KOPT-K1 (cell line): ENCODE measurements around the gene MRPS30.

ENCODE experiments used
- H3K27ac ChIP-seq: fragments of 200-600 bp; sonication (generic); 2 replicates; pipeline ENCODE4 v1.5.1; 2016; ENCODE audit warnings: antibody characterized with exemption, mild to moderate bottlenecking, low read depth, low read length; ENCODE audit not compliant: poor library complexity, severe bottlenecking
- H3K36me3 ChIP-seq: fragments of 200-600 bp; sonication (generic); 2 replicates; pipeline ENCODE4 v1.5.1; 2017; ENCODE audit warnings: antibody characterized with exemption, mild to moderate bottlenecking, low read length, moderate library complexity; ENCODE audit not compliant: insufficient read depth
- H3K9me3 ChIP-seq: fragments of 200-600 bp; sonication (generic); 2 replicates; pipeline ENCODE4 v1.5.1; 2017; ENCODE audit warnings: antibody characterized with exemption, low read length, mild to moderate bottlenecking; ENCODE audit not compliant: insufficient read depth, poor library complexity, severe bottlenecking

MRPS30 gene

DNA sequence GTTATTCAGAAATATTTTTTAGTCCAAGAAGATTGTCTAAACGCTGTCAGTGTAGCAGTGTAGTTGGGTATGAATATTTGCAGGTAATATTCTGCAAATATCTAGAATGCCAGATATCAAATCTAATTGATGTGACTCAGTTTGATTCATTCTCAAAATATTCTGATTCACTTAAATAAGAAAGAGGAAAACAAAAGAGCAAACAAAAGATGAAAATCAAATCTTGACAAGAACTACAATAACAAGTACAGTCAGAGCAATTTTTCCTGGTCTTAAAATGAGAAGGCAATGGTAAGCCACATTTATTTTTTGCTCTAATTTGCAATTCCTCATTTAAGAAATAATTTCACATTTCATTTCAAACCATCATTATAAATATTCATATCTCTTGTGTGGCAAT lies 36.0 kb downstream of the MRPS30 start:
- no peaks in the 10 kb centered on the region for H3K36me3 ChIP-seq
- H3K9me3 ChIP-seq = peaks cover 5% of the 10 kb centered on the region
- H3K27ac ChIP-seq = no peak overlapping the region

DNA sequence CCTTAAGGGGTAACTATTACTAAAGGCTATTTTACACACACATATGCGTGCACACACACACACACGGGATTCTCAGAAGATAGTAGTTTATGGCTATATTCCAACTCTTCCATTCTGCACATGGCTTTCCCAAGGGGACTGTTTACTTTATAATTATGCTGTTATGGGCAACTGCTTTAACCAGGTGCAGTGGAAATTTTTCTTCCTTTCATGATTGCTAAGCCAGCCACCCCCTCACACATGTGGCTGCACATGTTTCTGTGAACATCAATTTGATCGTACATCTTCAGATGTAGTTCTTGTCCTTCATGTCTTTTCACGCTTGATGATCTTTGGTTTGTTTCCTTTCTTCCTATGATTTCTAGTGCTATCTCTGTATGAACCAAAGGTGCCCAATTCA lies 37.0 kb downstream of the MRPS30 start:
- H3K36me3 ChIP-seq = no peaks in the 10 kb centered on the region
- no peaks in the 10 kb centered on the region for H3K9me3 ChIP-seq
- no peak overlapping the region for H3K27ac ChIP-seq

DNA sequence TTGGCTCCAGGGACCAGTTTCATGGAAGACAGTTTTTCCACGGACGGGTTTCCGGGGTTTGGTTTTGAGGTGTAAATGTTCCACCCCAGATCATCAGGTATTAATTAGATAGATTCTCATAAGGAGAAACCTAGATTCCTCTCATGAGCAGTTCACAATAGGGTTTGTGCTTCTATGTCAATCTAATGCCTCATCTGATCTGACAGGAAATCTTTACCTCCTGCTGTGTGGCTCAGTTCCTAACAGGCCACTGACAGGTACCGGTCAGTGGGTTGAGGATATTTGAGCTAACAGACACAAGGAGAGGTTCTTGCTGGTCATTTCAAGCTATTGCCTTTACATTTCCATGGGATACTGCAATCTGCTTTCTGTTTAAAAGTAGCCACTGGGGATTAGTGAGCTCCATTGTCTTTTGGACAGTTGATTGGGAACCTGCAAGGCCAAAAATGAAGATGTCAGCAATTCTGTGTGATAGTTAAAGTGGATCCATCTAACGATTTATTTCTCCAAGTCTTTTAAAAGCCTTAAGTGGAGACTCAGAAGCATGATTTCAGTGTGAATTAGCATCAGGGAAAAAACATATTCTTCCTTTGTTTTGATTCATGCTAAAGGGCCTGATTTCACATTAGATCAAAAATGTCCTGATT lies 38.6 kb downstream of the MRPS30 start:
- Histone ChIP-seq H3K27ac (no peak overlapping the region), H3K9me3 (no peaks in the 10 kb centered on the region), H3K36me3 (no peaks in the 10 kb centered on the region)

DNA sequence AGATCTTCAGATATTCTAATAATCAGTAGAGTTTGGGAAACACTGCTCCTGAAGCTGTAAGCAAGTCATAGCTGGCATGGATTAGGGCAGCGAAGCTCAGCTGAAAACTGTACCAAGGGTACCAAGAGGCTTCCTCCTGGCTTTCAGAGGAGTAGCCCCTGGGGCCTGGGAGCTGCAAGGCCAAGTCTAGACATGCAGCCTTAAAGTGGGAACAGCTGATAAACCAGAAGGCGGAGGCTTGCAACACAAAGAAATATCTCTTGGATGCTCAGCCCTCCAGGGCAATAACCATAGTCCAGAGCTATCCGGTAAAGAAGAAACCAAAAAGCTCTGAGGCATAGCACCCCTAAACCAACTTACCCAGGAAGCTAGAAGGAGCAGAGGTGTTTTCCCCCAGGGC lies 51.5 kb downstream of the MRPS30 start:
- H3K27ac ChIP-seq = no peak overlapping the region
- no peaks in the 10 kb centered on the region for H3K9me3 ChIP-seq
- no peaks in the 10 kb centered on the region for H3K36me3 ChIP-seq

DNA sequence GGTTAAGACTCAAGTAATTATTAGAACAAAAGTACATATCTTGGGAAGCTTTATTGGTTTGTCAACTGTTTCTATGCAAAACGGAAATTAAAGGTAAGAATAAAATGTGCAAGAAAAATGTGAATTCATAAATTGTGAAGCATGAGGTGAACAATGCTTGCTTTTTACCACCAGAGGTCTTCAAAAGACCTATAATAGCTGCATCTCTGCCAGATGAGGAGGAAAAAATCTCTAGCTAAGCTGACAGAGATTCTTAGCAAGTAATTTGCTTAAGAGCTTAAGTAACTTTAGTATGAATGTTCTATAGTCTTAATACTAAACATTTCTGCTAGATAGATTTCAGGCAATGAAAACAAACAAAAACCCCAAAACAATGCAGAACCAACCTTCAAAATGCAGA lies 54.1 kb downstream of the MRPS30 start:
- H3K9me3 ChIP-seq = no peaks in the 10 kb centered on the region
- no peaks in the 10 kb centered on the region for H3K36me3 ChIP-seq
- no peak overlapping the region for H3K27ac ChIP-seq
